IMR-90 (cell line): Measurements from ENCODE around the gene PSG7. TPM values are rescaled to one million over a fixed set of nuclear protein-coding genes. Genes with fewer than 3 reads are reported as not detected.
"Not testable (repeated sequence)": the region's sequence is repeated elsewhere in the genome, so short reads cannot be mapped to it uniquely, and the experiment has no call there.

Source experiments
- ATAC-seq: fragments of 200-7000 bp; cut with Tn5 transposase; 2 replicates; pipeline ENCODE4 v1.9.1; 2020; ENCODE audit warnings: low read depth, mild to moderate bottlenecking, moderate library complexity
- BruUV-seq: library from RNA; stranded (reverse); fragments of 400-500 nt; replicated peaks from 2 replicates; lab custom pipeline; 2021; lab: Mats Ljungman, UMichigan
- CTCF ChIA-PET: fragments of 300-600 bp; formaldehyde crosslinking; extraction: SDS; loops from one replicate; lab custom pipeline; 2021; ENCODE audit warnings: antibody characterized with exemption; lab: Yijun Ruan, JAX
- POLR2A ChIA-PET: fragments of 300-600 bp; sonication (Branson Sonifier 250); formaldehyde crosslinking; loops from one replicate; lab custom pipeline; 2022; ENCODE audit warnings: antibody characterized with exemption; ENCODE audit not compliant: unreplicated experiment; lab: Charles Lee
- DNase-seq: peaks from one replicate; pipeline ENCODE4 v3.0.0; 2013
- H2AFZ ChIP-seq: replicated peaks from 2 replicates; pipeline ENCODE3; 2013; ENCODE audit warnings: low read length, mild to moderate bottlenecking; ENCODE audit not compliant: poor library complexity
- H2AK5ac ChIP-seq: 2 replicates; pipeline ENCODE4 v1.6.1; 2013; ENCODE audit warnings: low read depth, low read length, inconsistent platforms
- H2AK9ac ChIP-seq: replicated peaks from 2 replicates; pipeline ENCODE3; 2013; ENCODE audit warnings: mild to moderate bottlenecking, low read depth, low read length, moderate library complexity; ENCODE audit not compliant: poor library complexity
- H2BK120ac ChIP-seq: 2 replicates; pipeline ENCODE4 v1.6.1; 2013; ENCODE audit warnings: low read depth, low read length, inconsistent platforms
- H2BK15ac ChIP-seq: 3 replicates; pipeline ENCODE4 v1.6.1; 2013; ENCODE audit warnings: low read depth, low read length, inconsistent platforms
- H2BK20ac ChIP-seq: 2 replicates; pipeline ENCODE4 v1.6.1; 2013; ENCODE audit warnings: low read depth, mild to moderate bottlenecking, inconsistent platforms, low read length, moderate library complexity
- H2BK5ac ChIP-seq: 2 replicates; pipeline ENCODE4 v1.6.1; 2013; ENCODE audit warnings: mild to moderate bottlenecking, low read depth, low read length, inconsistent platforms; ENCODE audit not compliant: poor library complexity, severe bottlenecking
- H3K14ac ChIP-seq: replicated peaks from 2 replicates; pipeline ENCODE4 v1.6.1; 2013; ENCODE audit warnings: low read depth, low read length, inconsistent platforms
- H3K18ac ChIP-seq: 2 replicates; pipeline ENCODE4 v1.6.1; 2013; ENCODE audit warnings: low read depth, low read length, control low read depth
- H3K23ac ChIP-seq: 2 replicates; pipeline ENCODE4 v1.6.1; 2013; ENCODE audit warnings: low read depth, low read length, inconsistent platforms
- H3K27ac ChIP-seq: 2 replicates; pipeline ENCODE4 v1.5.1; 2013; ENCODE audit warnings: mild to moderate bottlenecking, control low read depth, low read length; ENCODE audit not compliant: insufficient read depth
- H3K27me3 ChIP-seq: 2 replicates; pipeline ENCODE4 v1.6.1; 2013; ENCODE audit warnings: low read length; ENCODE audit not compliant: control insufficient read depth, insufficient read depth
- H3K36me3 ChIP-seq: 2 replicates; pipeline ENCODE4 v1.6.1; 2013; ENCODE audit warnings: low read length, mixed read lengths; ENCODE audit not compliant: control insufficient read depth, insufficient read depth
- H3K4ac ChIP-seq: 2 replicates; pipeline ENCODE4 v1.6.1; 2013; ENCODE audit warnings: low read depth, low read length, inconsistent platforms
- H3K4me1 ChIP-seq: 2 replicates; pipeline ENCODE4 v1.6.1; 2013; ENCODE audit warnings: low read length, mixed read lengths; ENCODE audit not compliant: control insufficient read depth, insufficient read depth
- H3K4me2 ChIP-seq: 2 replicates; pipeline ENCODE4 v1.6.1; 2013; ENCODE audit warnings: low read depth, mild to moderate bottlenecking, control low read depth, low read length, moderate library complexity
- H3K4me3 ChIP-seq: 2 replicates; pipeline ENCODE4 v1.5.1; 2013; ENCODE audit warnings: low read depth, mild to moderate bottlenecking, control low read depth, low read length, moderate library complexity; ENCODE audit not compliant: insufficient read depth
- H3K56ac ChIP-seq: 2 replicates; pipeline ENCODE4 v1.6.1; 2013; ENCODE audit warnings: low read length, inconsistent platforms; ENCODE audit not compliant: insufficient read depth; ENCODE audit errors: extremely low read depth
- H3K79me1 ChIP-seq, 2 experiments: 2 replicates each; pipeline ENCODE4 v1.6.1; 2013; ENCODE audit warnings: low read length in 2 of 2, inconsistent platforms in 1 of 2, low read depth in 1 of 2
- H3K9ac ChIP-seq: 2 replicates; pipeline ENCODE4 v1.6.1; 2013; ENCODE audit warnings: low read depth, low read length, control low read depth
- H3K9me1 ChIP-seq: 2 replicates; pipeline ENCODE4 v1.6.1; 2013; ENCODE audit warnings: low read length, inconsistent platforms; ENCODE audit not compliant: insufficient read depth
- H3K9me3 ChIP-seq: 2 replicates; pipeline ENCODE4 v1.6.1; 2013; ENCODE audit warnings: low read length; ENCODE audit not compliant: control insufficient read depth, insufficient read depth
- H4K20me1 ChIP-seq: 2 replicates; pipeline ENCODE4 v1.6.1; 2013; ENCODE audit warnings: low read length, inconsistent platforms; ENCODE audit not compliant: insufficient read depth
- H4K5ac ChIP-seq: 2 replicates; pipeline ENCODE4 v1.6.1; 2013; ENCODE audit warnings: mild to moderate bottlenecking, low read depth, low read length, control low read depth
- H4K8ac ChIP-seq, 2 experiments: 2 replicates each; pipeline ENCODE4 v1.6.1; 2013; ENCODE audit warnings: low read depth in 2 of 2, low read length in 2 of 2, control low read depth in 1 of 2, inconsistent platforms in 1 of 2
- H4K91ac ChIP-seq: 2 replicates; pipeline ENCODE4 v1.6.1; 2013; ENCODE audit warnings: low read depth, low read length, inconsistent platforms; ENCODE audit not compliant: insufficient read depth
- WGBS, 2 experiments: methylation state at CpG; one replicate each; pipeline versions ENCODE4 v1.1.5 to v1.1.7; 2013; ENCODE audit warnings: missing lambda C conversion rate in 2 of 2; ENCODE audit not compliant: insufficient read length in 1 of 2; ENCODE audit errors: extremely low coverage in 2 of 2; 5-methylcytosine and 5-hydroxymethylcytosine counted together
- dilution Hi-C: fragments of 300-500 bp; cut with HindIII; formaldehyde crosslinking; loops from one replicate; pipeline ENCODE4 v1.14.3; 2018; ENCODE audit warnings: low sequenced_read_pairs; ENCODE audit not compliant: unreplicated experiment
- in situ Hi-C: fragments of 300-500 bp; cut with MboI; formaldehyde crosslinking; loops from 3 replicates; pipeline ENCODE4 v1.14.3; 2019; ENCODE audit warnings: low sequenced_read_pairs, inconsistent platforms, mixed read lengths
- intact Hi-C: fragments of 100-400 bp; cut with micrococcal nuclease; formaldehyde crosslinking; loops from 2 replicates; pipeline ENCODE4 v1.10.0; 2022
- polyA plus RNA-seq, 3 experiments: library from polyadenylated mRNA; depleted of rRNA; stranded (reverse); fragments of >200 nt; gene quantifications; 2 replicates each; pipeline ENCODE4 v1.2.3, GENCODE V29; 2012; ENCODE audit warnings: low replicate concordance in 1 of 3
- total RNA-seq: library from RNA; depleted of rRNA; stranded (reverse); fragments of >200 nt; gene quantifications from 2 replicates; pipeline ENCODE4 v1.2.3, GENCODE V29; 2012

Gene PSG7
- total and polyA plus RNA-seq, 2 of the 4 experiments (the other 2 are of a cell fraction) = under 0.01 to 0.26 TPM

GRCh38 chr19:42897729-42898128 lies 39.3 kb downstream of the PSG7 start:
- intact Hi-C loops, H3K4me2 ChIP-seq, ATAC-seq, H3K9me3 ChIP-seq, H3K79me1 ChIP-seq, dilution Hi-C loops, H3K4me1 ChIP-seq, H4K20me1 ChIP-seq, H3K9ac ChIP-seq, in situ Hi-C loops, H3K9me1 ChIP-seq, H3K27me3 ChIP-seq, H2AK5ac ChIP-seq, H3K36me3 ChIP-seq, H3K4me3 ChIP-seq, H3K14ac ChIP-seq, H2AFZ ChIP-seq, H2AK9ac ChIP-seq, H3K18ac ChIP-seq, H3K23ac ChIP-seq, BruUV-seq, H3K27ac ChIP-seq, POLR2A ChIA-PET, CTCF ChIA-PET: not testable (repeated sequence)
- Histone ChIP-seq H4K8ac (peak overlapping the region; percentile 61 to 65; a peak in 2 of 4 replicates), H3K56ac (0 out of 2 replicates have a peak overlapping the region, but pooled peaks have one; percentile 3), H4K5ac (peak overlapping the region; percentile 16; the same call in 1 of the 2 replicates), H2BK120ac (peak overlapping the region; percentile 64), H2BK5ac (peak overlapping the region; percentile 29), H2BK20ac (peak overlapping the region; percentile 85; the same call in 1 of the 2 replicates), H3K4ac (peak overlapping the region; percentile 75), H2BK15ac (0 out of 3 replicates have a peak overlapping the region, but pooled peaks have one; percentile 31), H4K91ac (peak overlapping the region; percentile 71)
- DNase-seq = peak; percentile 15
- no CpG with 5 or more reads among the region's 1 CpG for WGBS, 2 experiments

GRCh38 chr19:42890446-42890845 lies 46.6 kb downstream of the PSG7 start:
- Histone ChIP-seq H2BK15ac (0 out of 3 replicates have a peak overlapping the region, but pooled peaks have one; percentile 22), H2BK120ac (0 out of 2 replicates have a peak overlapping the region, but pooled peaks have one; percentile 8), H3K4ac (0 out of 2 replicates have a peak overlapping the region, but pooled peaks have one; percentile 19), H2BK20ac (0 out of 2 replicates have a peak overlapping the region, but pooled peaks have one; percentile 24), H2AK5ac (peak overlapping the region; percentile 67)
- H3K4me3 ChIP-seq, H3K56ac ChIP-seq, intact Hi-C loops, H3K9ac ChIP-seq, H3K36me3 ChIP-seq, H3K9me3 ChIP-seq, H3K79me1 ChIP-seq, H3K4me1 ChIP-seq, H3K27ac ChIP-seq, H4K91ac ChIP-seq, BruUV-seq, CTCF ChIA-PET, H3K23ac ChIP-seq, H2BK5ac ChIP-seq, H4K8ac ChIP-seq, H3K18ac ChIP-seq, H3K9me1 ChIP-seq, in situ Hi-C loops, dilution Hi-C loops, H3K27me3 ChIP-seq, H2AFZ ChIP-seq, H3K14ac ChIP-seq, H4K20me1 ChIP-seq, DNase-seq, ATAC-seq, H2AK9ac ChIP-seq, POLR2A ChIA-PET, H3K4me2 ChIP-seq, H4K5ac ChIP-seq: not testable (repeated sequence)
- 75% methylated on average over 4 of the region's 7 CpGs; no CpG with 5 or more reads in 1 of the 2 experiments for WGBS, 2 experiments
